Left lung (tissue), 10 donors: ENCODE data around the gene KRT8. TPM values are rescaled to one million over a fixed set of nuclear protein-coding genes. Genes with fewer than 3 reads are reported as not detected.

Experiments used
- ATAC-seq: fragments of 200-7000 bp; cut with Tn5 transposase; one replicate; pipeline ENCODE4 v1.9.1; 2020; ENCODE audit warnings: moderate library complexity
- DNase-seq, 4 donors: peaks; one replicate each; pipeline ENCODE4 v3.0.0-alpha.2; 2013 to 2020
- H3K27ac ChIP-seq, 2 donors: fragments of 200-600 bp; sonication (generic) in 1 of 2; one replicate each; pipeline versions ENCODE4 v1.5.0 to v1.8.0; 2020 to 2021
- H3K27me3 ChIP-seq, 2 donors: fragments of 200-600 bp; sonication (generic) in 1 of 2; one replicate each; pipeline versions ENCODE4 v1.5.0 to v1.8.0; 2020 to 2021
- H3K36me3 ChIP-seq, 2 donors: fragments of 200-600 bp; sonication (generic) in 1 of 2; one replicate each; pipeline versions ENCODE4 v1.5.0 to v1.8.0; 2020 to 2021
- H3K4me1 ChIP-seq, 2 donors: fragments of 200-600 bp; one replicate each; pipeline ENCODE4 v1.8.0; 2021
- H3K4me3 ChIP-seq, 2 donors: fragments of 200-600 bp; sonication (generic) in 1 of 2; one replicate each; pipeline versions ENCODE4 v1.5.0 to v1.8.0; 2020 to 2021; ENCODE audit warnings: mild to moderate bottlenecking in 1 of 2
- H3K9me3 ChIP-seq, 2 donors: fragments of 200-600 bp; sonication (generic) in 1 of 2; one replicate each; pipeline versions ENCODE4 v1.5.0 to v1.8.0; 2020 to 2021
- CTCF ChIP-seq, 2 donors: fragments of 200-600 bp; sonication (generic) in 1 of 2; IDR thresholded peaks; one replicate each; pipeline versions ENCODE4 v1.5.0 to v1.8.0; 2021; ENCODE audit warnings: antibody characterized with exemption in 2 of 2
- intact Hi-C, 2 donors: fragments of 100-400 bp; cut with DNase I; formaldehyde crosslinking; loops; one replicate each; pipeline versions ENCODE4 v1.11.2 to v1.14.2; 2022
- polyA plus RNA-seq, 6 donors: library from polyadenylated mRNA; unstranded; fragments of 120-200 nt; gene quantifications; one replicate each; pipeline ENCODE4 v1.2.1, GENCODE V29; 2013; ENCODE audit not compliant: insufficient read length in 6 of 6
- total RNA-seq, 2 donors: library from RNA; stranded (reverse); fragmentation: NEBNext Ultra II Directional; extraction: Animal tissue kit (Norgen Biotek cat#: 25700); gene quantifications; one replicate each; pipeline ENCODE4 v1.2.1, GENCODE V29; 2021
- donor health status: DM: no; HTN: yes; CAD: no.
- donor health status: DM: no; HTN: no; CAD: no.

Gene KRT8
- total and polyA plus RNA-seq, 8 donors: 159 to 1,126 (median 207) TPM

- H3K9me3 ChIP-seq: peaks cover 0 to 3% of the 10 kb centered on the region in 2 donors
- no peak overlapping the region for H3K4me3 ChIP-seq
- DNase-seq (no peak), ATAC-seq (no peak)
- H3K36me3 ChIP-seq: no peaks in the 10 kb centered on the region
- no peaks in the 10 kb centered on the region for H3K27me3 ChIP-seq
- no peak for TF ChIP-seq CTCF (IDR thresholded peaks at IDR 0.05)
- H3K4me1 ChIP-seq: no peaks in the 10 kb centered on the region
- intact Hi-C loops: no loop called here
- H3K27ac ChIP-seq: no peak overlapping the region
These were observed 13.9 kb upstream of the KRT8 start for GRCh38 chr12:52918784-52919183.

GRCh38 chr12:52918351-52918750, 13.5 kb upstream of the KRT8 start:
- no peaks in the 10 kb centered on the region for H3K4me1 ChIP-seq
- H3K9me3 ChIP-seq: peaks cover 0 to 3% of the 10 kb centered on the region in 2 donors
- no peaks in the 10 kb centered on the region for H3K36me3 ChIP-seq
- H3K27ac ChIP-seq: no peak overlapping the region
- H3K4me3 ChIP-seq: no peak overlapping the region
- DNase-seq (no peak), ATAC-seq (no peak)
- no peaks in the 10 kb centered on the region for H3K27me3 ChIP-seq
- intact Hi-C loops: no loop called here
- TF ChIP-seq CTCF (IDR thresholded peaks at IDR 0.05): no peak

GRCh38 chr12:52917800-52918199, 12.9 kb upstream of the KRT8 start:
- no peak for TF ChIP-seq CTCF (IDR thresholded peaks at IDR 0.05)
- H3K9me3 ChIP-seq: peaks cover 0 to 3% of the 10 kb centered on the region in 2 donors
- no peak for ATAC-seq
- H3K27ac ChIP-seq: no peak overlapping the region
- intact Hi-C loops: no loop called here
- no peak overlapping the region for H3K4me3 ChIP-seq
- H3K4me1 ChIP-seq: no peaks in the 10 kb centered on the region
- H3K27me3 ChIP-seq: no peaks in the 10 kb centered on the region
- no peak for DNase-seq
- H3K36me3 ChIP-seq: no peaks in the 10 kb centered on the region

- ATAC-seq: no peak
- no peak overlapping the region for H3K4me3 ChIP-seq
- intact Hi-C loops: no loop called here
These were observed 11.3 kb upstream of the KRT8 start for GRCh38 chr12:52916216-52916615.

GRCh38 chr12:52915637-52916036, 10.8 kb upstream of the KRT8 start:
- intact Hi-C loops: no loop called here
- H3K36me3 ChIP-seq: no peaks in the 10 kb centered on the region
- no peak overlapping the region for H3K27ac ChIP-seq
- no peaks in the 10 kb centered on the region for H3K27me3 ChIP-seq
- no peak for TF ChIP-seq CTCF (IDR thresholded peaks at IDR 0.05)
- ATAC-seq (no peak), DNase-seq (no peak)
- H3K9me3 ChIP-seq: peaks cover 0 to 3% of the 10 kb centered on the region in 2 donors
- no peak overlapping the region for H3K4me3 ChIP-seq
- H3K4me1 ChIP-seq: no peaks in the 10 kb centered on the region

More at GRCh38 chr12:52916216-52916615, 11.3 kb upstream of the KRT8 start:
- TF ChIP-seq CTCF (IDR thresholded peaks at IDR 0.05): no peak
- H3K36me3 ChIP-seq: no peaks in the 10 kb centered on the region
- no peaks in the 10 kb centered on the region for H3K4me1 ChIP-seq
- no peak for DNase-seq
- peaks cover 0 to 3% of the 10 kb centered on the region in 2 donors for H3K9me3 ChIP-seq
- no peak overlapping the region for H3K27ac ChIP-seq
- no peaks in the 10 kb centered on the region for H3K27me3 ChIP-seq
